WERI-Rb-1 (cell line): ENCODE results near the gene AQP10.
"Not testable (repeated sequence)": the region's sequence is repeated elsewhere in the genome, so short reads cannot be mapped to it uniquely, and the experiment has no call there.

Experiments
- DNase-seq: peaks from one replicate; pipeline ENCODE4 v3.0.0-alpha.2; 2020
- H3K27ac ChIP-seq: fragments of 250-450 bp; sonication (Bioruptor Pico); 2 replicates; pipeline ENCODE4 v1.5.1; 2020; ENCODE audit warnings: mild to moderate bottlenecking, moderate library complexity
- H3K27me3 ChIP-seq: fragments of 250-450 bp; sonication (Bioruptor Pico); 2 replicates; pipeline ENCODE4 v1.5.1; 2021; ENCODE audit warnings: mild to moderate bottlenecking, low read depth, moderate library complexity; ENCODE audit not compliant: insufficient read depth, severe bottlenecking
- H3K36me3 ChIP-seq: fragments of 250-450 bp; sonication (Bioruptor Pico); 2 replicates; pipeline ENCODE4 v1.5.1; 2020; ENCODE audit warnings: mild to moderate bottlenecking, moderate library complexity
- H3K4me3 ChIP-seq: 2 replicates; pipeline ENCODE4 v1.5.1; 2011; ENCODE audit warnings: low read depth, mild to moderate bottlenecking, control low read depth, low read length
- H3K9me3 ChIP-seq: fragments of 250-450 bp; sonication (Bioruptor Pico); 2 replicates; pipeline ENCODE4 v1.5.1; 2021; ENCODE audit warnings: mild to moderate bottlenecking, moderate library complexity; ENCODE audit not compliant: severe bottlenecking
- CTCF ChIP-seq: IDR thresholded peaks from 2 replicates; pipeline ENCODE4 v1.5.1; 2011; ENCODE audit warnings: low read depth, mild to moderate bottlenecking, control low read depth, inconsistent platforms, low read length

Gene AQP10

GRCh38 chr1:154353966-154354365 lies 33.1 kb downstream of the AQP10 start:
- Histone ChIP-seq H3K9me3 (no peaks in the 10 kb centered on the region), H3K27ac (no peak overlapping the region), H3K4me3 (no peak overlapping the region), H3K36me3 (peaks cover 7% of the 10 kb centered on the region), H3K27me3 (peaks cover 74% of the 10 kb centered on the region)
- no peak for DNase-seq
- no peak for TF ChIP-seq CTCF

DNA sequence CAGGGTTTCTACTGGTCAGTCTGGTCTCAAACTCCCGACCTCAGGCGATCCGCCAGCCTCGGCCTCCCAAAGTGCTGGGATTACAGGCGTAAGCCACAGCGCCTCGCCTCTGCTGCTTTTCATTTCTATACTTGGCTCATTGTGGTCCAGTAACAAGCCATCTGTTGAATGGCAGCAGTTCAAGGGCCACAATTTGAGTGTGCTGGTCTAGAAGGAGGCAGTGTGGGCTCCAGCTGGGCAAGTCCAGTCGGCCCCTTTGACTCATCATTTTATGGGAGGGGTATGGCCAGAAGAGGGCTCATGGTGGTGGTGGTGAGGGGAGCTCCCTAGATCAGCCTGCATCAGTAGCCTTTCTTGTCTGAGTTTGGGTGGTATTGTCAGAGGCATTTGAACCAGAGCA lies 37.6 kb downstream of the AQP10 start:
- no peak for DNase-seq
- Histone ChIP-seq H3K27me3 (peaks cover 92% of the 10 kb centered on the region), H3K9me3 (peaks cover 12% of the 10 kb centered on the region), H3K36me3 (no peaks in the 10 kb centered on the region), H3K27ac (no peak overlapping the region), H3K4me3 (no peak overlapping the region)
- no peak for TF ChIP-seq CTCF

DNA sequence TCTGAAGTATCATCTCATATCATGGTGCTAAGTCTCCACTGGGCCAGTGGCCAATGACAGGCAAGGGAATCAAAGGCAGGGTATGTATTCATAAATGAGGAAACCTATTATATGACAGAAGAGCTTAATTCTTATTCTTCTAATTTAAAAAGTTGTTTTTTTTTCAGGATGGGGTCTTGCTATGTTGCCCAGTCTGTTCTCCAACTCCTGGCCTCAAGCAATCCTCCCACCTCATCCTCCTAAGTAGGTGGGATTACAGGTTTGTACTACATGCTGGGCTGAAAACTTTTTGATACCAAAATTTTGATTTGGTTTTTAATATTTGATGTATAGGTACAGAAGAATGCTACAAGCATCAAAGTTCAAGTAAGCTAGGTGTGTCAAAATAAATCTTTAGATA lies 39.4 kb downstream of the AQP10 start:
- DNase-seq: no peak
- Histone ChIP-seq H3K27me3 (peaks cover 92% of the 10 kb centered on the region), H3K27ac (no peak overlapping the region), H3K4me3 (no peak overlapping the region), H3K9me3 (peaks cover 12% of the 10 kb centered on the region), H3K36me3 (no peaks in the 10 kb centered on the region)
- no peak for TF ChIP-seq CTCF

- not testable (repeated sequence) for H3K4me3 ChIP-seq, H3K36me3 ChIP-seq, DNase-seq, H3K27ac ChIP-seq
- Histone ChIP-seq H3K27me3 (peaks cover 92% of the 10 kb centered on the region), H3K9me3 (peaks cover 12% of the 10 kb centered on the region)
These were observed 40.0 kb downstream of the AQP10 start for GRCh38 chr1:154360881-154361280.

DNA sequence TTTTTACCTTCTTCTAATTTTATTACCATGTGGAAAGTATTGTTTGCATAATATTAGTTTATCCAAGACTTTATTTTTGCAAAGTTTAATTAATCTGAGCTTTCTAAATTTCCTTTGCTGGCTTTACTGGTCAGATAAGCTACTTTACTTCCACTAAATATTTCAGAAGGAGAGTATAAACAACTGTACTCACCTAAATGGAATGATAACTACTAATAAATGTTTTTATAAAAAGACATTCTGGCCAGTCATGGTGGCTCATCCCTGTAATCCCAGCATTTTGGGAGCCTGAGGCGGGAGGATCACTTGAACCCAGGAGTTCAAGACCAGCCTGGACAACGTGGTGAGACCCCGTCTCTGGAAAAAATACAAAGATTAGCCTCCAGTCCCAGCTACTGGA lies 40.5 kb downstream of the AQP10 start:
- H3K9me3 ChIP-seq: peaks cover 12% of the 10 kb centered on the region
- no peak for DNase-seq
- no peaks in the 10 kb centered on the region for H3K36me3 ChIP-seq
- H3K27ac ChIP-seq: no peak overlapping the region
- H3K4me3 ChIP-seq: no peak overlapping the region
- peaks cover 92% of the 10 kb centered on the region for H3K27me3 ChIP-seq
- TF ChIP-seq CTCF: no peak

DNA sequence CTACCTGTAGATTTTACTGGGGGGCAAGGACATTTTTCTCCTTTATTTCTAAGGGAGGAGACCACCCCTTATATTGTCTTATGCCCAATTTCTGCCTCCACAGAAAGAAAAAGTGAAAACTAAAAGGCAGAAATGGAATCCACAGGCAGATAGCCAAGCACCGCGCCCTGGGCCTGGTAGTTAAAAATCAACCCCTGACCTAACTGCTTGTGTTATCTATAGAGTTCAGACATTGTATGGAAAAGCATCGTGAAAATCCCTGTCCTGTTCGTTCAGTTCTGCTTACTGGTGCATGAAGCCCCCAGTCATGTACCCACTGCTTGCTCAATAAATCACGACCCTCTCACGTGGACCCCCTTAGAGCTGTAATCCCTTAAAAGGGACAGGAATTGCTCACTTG lies 50.5 kb downstream of the AQP10 start:
- TF ChIP-seq CTCF: no peak
- DNase-seq: no peak
- Histone ChIP-seq H3K4me3 (no peak overlapping the region), H3K27ac (no peak overlapping the region), H3K27me3 (peaks cover 89% of the 10 kb centered on the region), H3K9me3 (peaks cover 7% of the 10 kb centered on the region), H3K36me3 (no peaks in the 10 kb centered on the region)

DNA sequence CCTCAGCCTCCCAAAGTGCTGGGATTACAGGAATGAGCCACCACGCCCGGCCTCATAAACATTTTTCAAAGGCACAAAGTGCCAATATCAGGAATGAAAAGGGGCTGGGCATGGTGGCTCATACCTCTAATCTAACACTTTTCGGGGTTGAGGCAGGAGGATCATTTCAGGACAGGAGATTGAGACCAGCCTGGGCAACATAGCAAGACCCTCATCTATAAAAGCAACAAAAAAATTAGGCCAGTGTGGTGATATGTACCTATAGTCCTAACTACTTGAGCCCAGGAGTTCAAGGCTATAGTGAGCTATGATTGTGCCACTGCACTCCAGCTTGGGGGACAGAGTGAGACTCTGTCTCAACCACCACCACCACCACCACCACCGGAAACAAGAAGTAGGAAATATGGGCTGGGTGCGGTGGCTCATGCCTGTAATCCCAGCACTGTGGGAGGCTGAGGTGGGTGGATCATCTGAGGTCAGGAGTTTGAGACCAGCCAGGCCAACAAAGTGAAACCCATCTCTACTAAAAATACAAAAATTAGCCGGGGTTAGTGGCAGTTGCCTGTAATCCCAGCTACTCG lies 53.0 kb downstream of the AQP10 start:
- not testable (repeated sequence) for DNase-seq, H3K27ac ChIP-seq, H3K36me3 ChIP-seq, H3K4me3 ChIP-seq
- H3K27me3 ChIP-seq: peaks cover 89% of the 10 kb centered on the region
- H3K9me3 ChIP-seq: peaks cover 11% of the 10 kb centered on the region
